A673 (cell line): ENCODE data around the gene TMEM72.

Experiments
- CTCF ChIP-seq: fragments of 300-800, 200-600 bp; sonication (generic); conservative IDR thresholded peaks from 2 replicates; pipeline ENCODE4 v1.5.1; 2017; ENCODE audit warnings: low read depth, mild to moderate bottlenecking, antibody characterized with exemption, low read length, moderate library complexity, mixed read lengths
- EZH2 ChIP-seq: fragments of 200-600 bp; sonication (generic); IDR thresholded peaks from 2 replicates; pipeline ENCODE4 v1.6.1; 2017; ENCODE audit warnings: borderline replicate concordance, low read depth, mild to moderate bottlenecking, mixed read lengths, antibody characterized with exemption, low read length; ENCODE audit not compliant: poor library complexity, severe bottlenecking

- TF ChIP-seq CTCF (no peak), EZH2 (no peak)
Measured at GRCh38 chr10:44907556-44907955, 3.6 kb upstream of the TMEM72 start.
